Measurements from ENCODE around the gene DPM3. TPM values are rescaled to one million over a fixed set of nuclear protein-coding genes. Genes with fewer than 3 reads are reported as not detected.

The DPM3 gene
- total and polyA plus RNA-seq, 4 donors, result 42.4 to 200 (median 107) TPM

DNA sequence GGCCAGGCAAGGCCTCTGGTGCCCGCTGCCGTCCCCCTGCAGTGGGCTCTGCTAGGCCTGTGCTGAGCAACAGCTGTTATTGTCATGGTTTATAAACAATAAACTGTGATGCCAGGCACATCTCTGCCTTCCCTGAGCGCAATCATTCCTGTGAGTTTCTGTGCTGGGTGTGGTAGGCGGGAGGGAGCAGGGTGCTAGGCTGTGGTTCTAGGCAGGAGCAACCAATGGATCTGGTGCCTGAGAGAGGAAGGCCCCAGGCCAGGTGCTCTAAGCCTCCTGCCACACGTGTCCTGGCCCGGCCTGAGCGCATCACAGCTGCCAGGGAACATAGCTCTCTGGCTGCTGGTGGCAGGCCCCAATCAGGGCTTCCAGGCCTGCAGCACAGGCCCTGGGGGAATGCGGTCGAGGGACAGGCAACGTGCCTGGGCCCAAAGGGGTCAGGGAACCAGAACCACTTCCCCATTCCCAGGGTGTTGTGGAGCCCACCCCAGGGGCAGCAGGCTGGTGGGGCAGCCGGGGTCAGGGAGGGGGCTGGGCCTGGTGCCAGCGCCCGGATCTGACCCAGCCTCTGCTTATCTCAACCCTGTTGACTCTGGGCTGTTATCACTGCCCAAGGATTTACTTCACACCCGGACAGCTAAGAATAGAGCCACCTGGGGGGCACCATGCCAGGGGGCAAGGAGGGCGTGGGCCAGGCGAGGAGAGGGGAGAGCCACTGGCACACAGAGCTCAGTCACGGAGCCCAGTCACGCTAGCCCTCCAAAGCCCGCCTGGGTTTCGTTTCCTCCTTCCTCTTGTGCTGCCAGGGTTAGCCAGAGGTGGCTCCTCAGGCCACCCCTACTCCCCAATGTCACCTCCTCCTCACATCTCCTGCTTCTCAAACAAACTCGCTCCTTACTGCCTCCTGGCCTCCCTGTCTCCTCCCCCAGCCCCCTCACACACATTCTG, 44.8 kb upstream of the DPM3 start:
- Histone ChIP-seq H3K27me3 (ENCODE audit: control insufficient read depth in 1 of 2, insufficient read depth in 2 of 2, low read length in 1 of 2) (no peaks in the 10 kb centered on the region), H3K4me1 (ENCODE audit: control insufficient read depth in 1 of 2, insufficient read depth in 2 of 2, low read length in 2 of 2) (no peaks in the 10 kb centered on the region), H3K27ac (ENCODE audit: low read depth in 1 of 2, low read length in 2 of 2) (no peak overlapping the region), H3K4me3 (ENCODE audit: low read length in 2 of 2) (no peak overlapping the region), H3K9me3 (ENCODE audit: control insufficient read depth, low read length) (no peaks in the 10 kb centered on the region), H3K36me3 (ENCODE audit: control insufficient read depth in 1 of 2, insufficient read depth in 2 of 2, low read length in 1 of 2) (no peaks in the 10 kb centered on the region)
- DNase-seq, result peak; percentile 77 to 81
- 62 to 65% methylated on average over 20 to 21 of the region's 21 CpGs for WGBS, 2 donors
- peak; percentile 50 for ATAC-seq (ENCODE audit: low FRiP score)
- intact Hi-C loops (cut with DNase I), result no loop called here

GRCh38 chr1:155184351-155184811, 44.0 kb upstream of the DPM3 start:
- ATAC-seq (ENCODE audit: low FRiP score) (no peak), DNase-seq (peak; percentile 44 to 66)
- intact Hi-C loops (cut with DNase I), result no loop called here
- H3K36me3 ChIP-seq (ENCODE audit: control insufficient read depth in 1 of 2, insufficient read depth in 2 of 2, low read length in 1 of 2), result no peaks in the 10 kb centered on the region
- H3K4me1 ChIP-seq (ENCODE audit: control insufficient read depth in 1 of 2, insufficient read depth in 2 of 2, low read length in 2 of 2), result no peaks in the 10 kb centered on the region
- no peak overlapping the region for H3K4me3 ChIP-seq (ENCODE audit: low read length in 2 of 2)
- no peaks in the 10 kb centered on the region for H3K27me3 ChIP-seq (ENCODE audit: control insufficient read depth in 1 of 2, insufficient read depth in 2 of 2, low read length in 1 of 2)
- no peaks in the 10 kb centered on the region for H3K9me3 ChIP-seq (ENCODE audit: control insufficient read depth, low read length)
- no peak overlapping the region for H3K27ac ChIP-seq (ENCODE audit: low read depth in 1 of 2, low read length in 2 of 2)
- WGBS, 2 donors, result 80 to 88% methylated on average over 4 of the region's 4 CpGs

GRCh38 chr1:155183775-155184221, 43.5 kb upstream of the DPM3 start:
- 93 to 94% methylated on average over 20 of the region's 20 CpGs for WGBS, 2 donors
- no peaks in the 10 kb centered on the region for H3K9me3 ChIP-seq (ENCODE audit: control insufficient read depth, low read length)

GRCh38 chr1:155182052-155182550, 41.8 kb upstream of the DPM3 start:
- no peaks in the 10 kb centered on the region for H3K9me3 ChIP-seq (ENCODE audit: control insufficient read depth, low read length)
- H3K27ac ChIP-seq (ENCODE audit: low read depth in 1 of 2, low read length in 2 of 2), result no peak overlapping the region
- no peak overlapping the region for H3K4me3 ChIP-seq (ENCODE audit: low read length in 2 of 2)
- WGBS, 2 donors, result 94 to 95% methylated on average over 7 of the region's 7 CpGs
- intact Hi-C loops (cut with DNase I), result no loop called here
- no peaks in the 10 kb centered on the region for H3K4me1 ChIP-seq (ENCODE audit: control insufficient read depth in 1 of 2, insufficient read depth in 2 of 2, low read length in 2 of 2)
- DNase-seq, result peak in 1 of 2 donors; percentile 68
- no peaks in the 10 kb centered on the region for H3K36me3 ChIP-seq (ENCODE audit: control insufficient read depth in 1 of 2, insufficient read depth in 2 of 2, low read length in 1 of 2)
- no peak for ATAC-seq (ENCODE audit: low FRiP score)
- no peaks in the 10 kb centered on the region for H3K27me3 ChIP-seq (ENCODE audit: control insufficient read depth in 1 of 2, insufficient read depth in 2 of 2, low read length in 1 of 2)

More at GRCh38 chr1:155183775-155184221, 43.5 kb upstream of the DPM3 start:
- H3K4me1 ChIP-seq (ENCODE audit: control insufficient read depth in 1 of 2, insufficient read depth in 2 of 2, low read length in 2 of 2), result no peaks in the 10 kb centered on the region
- H3K27me3 ChIP-seq (ENCODE audit: control insufficient read depth in 1 of 2, insufficient read depth in 2 of 2, low read length in 1 of 2), result no peaks in the 10 kb centered on the region
- H3K27ac ChIP-seq (ENCODE audit: low read depth in 1 of 2, low read length in 2 of 2), result no peak overlapping the region
- no peaks in the 10 kb centered on the region for H3K36me3 ChIP-seq (ENCODE audit: control insufficient read depth in 1 of 2, insufficient read depth in 2 of 2, low read length in 1 of 2)
- H3K4me3 ChIP-seq (ENCODE audit: low read length in 2 of 2), result no peak overlapping the region
- ATAC-seq (ENCODE audit: low FRiP score) (no peak), DNase-seq (peak; percentile 42 to 72)
- intact Hi-C loops (cut with DNase I), result no loop called here

DNA sequence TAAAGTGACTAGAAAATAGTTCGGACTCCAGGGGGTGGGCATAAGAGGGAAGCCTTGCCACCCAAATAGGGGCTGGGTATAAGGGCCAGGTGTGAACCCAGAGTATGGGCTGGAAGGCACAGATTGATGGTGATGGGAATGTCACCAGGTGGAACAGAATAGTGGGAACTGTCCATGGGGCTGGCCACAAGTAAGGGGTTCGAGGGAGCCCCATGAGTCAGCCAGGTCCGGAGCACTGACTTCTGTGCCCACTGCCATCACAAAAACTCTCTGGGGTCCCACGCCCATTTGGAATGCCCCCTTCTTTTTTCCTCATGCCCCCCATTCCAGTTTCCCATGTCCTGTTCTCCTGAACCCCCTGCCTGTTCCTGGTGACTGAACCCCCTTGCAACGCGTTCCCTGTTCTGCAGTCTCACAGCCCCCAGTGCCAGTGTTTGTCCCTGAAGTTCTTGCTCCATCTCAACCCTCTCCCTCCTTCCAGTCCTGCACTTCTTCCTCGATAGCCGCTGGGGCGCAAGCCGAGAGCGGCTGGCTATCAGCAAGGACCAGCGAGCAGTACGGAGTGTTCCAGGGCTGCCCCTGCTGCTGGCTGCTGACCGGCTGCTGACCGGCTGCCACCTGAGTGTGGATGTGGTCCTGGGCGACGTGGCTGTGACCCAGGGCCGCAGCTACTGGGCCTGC, 41.2 kb upstream of the DPM3 start:
- Histone ChIP-seq H3K9me3 (ENCODE audit: control insufficient read depth, low read length) (no peaks in the 10 kb centered on the region), H3K36me3 (ENCODE audit: control insufficient read depth in 1 of 2, insufficient read depth in 2 of 2, low read length in 1 of 2) (no peaks in the 10 kb centered on the region), H3K27me3 (ENCODE audit: control insufficient read depth in 1 of 2, insufficient read depth in 2 of 2, low read length in 1 of 2) (no peaks in the 10 kb centered on the region), H3K4me3 (ENCODE audit: low read length in 2 of 2) (no peak overlapping the region), H3K27ac (ENCODE audit: low read depth in 1 of 2, low read length in 2 of 2) (no peak overlapping the region), H3K4me1 (ENCODE audit: control insufficient read depth in 1 of 2, insufficient read depth in 2 of 2, low read length in 2 of 2) (no peaks in the 10 kb centered on the region)
- DNase-seq (peak in 1 of 2 donors; percentile 19), ATAC-seq (ENCODE audit: low FRiP score) (no peak)
- intact Hi-C loops (cut with DNase I), result no loop called here
- 95% methylated on average over 18 of the region's 18 CpGs for WGBS, 2 donors

DNA sequence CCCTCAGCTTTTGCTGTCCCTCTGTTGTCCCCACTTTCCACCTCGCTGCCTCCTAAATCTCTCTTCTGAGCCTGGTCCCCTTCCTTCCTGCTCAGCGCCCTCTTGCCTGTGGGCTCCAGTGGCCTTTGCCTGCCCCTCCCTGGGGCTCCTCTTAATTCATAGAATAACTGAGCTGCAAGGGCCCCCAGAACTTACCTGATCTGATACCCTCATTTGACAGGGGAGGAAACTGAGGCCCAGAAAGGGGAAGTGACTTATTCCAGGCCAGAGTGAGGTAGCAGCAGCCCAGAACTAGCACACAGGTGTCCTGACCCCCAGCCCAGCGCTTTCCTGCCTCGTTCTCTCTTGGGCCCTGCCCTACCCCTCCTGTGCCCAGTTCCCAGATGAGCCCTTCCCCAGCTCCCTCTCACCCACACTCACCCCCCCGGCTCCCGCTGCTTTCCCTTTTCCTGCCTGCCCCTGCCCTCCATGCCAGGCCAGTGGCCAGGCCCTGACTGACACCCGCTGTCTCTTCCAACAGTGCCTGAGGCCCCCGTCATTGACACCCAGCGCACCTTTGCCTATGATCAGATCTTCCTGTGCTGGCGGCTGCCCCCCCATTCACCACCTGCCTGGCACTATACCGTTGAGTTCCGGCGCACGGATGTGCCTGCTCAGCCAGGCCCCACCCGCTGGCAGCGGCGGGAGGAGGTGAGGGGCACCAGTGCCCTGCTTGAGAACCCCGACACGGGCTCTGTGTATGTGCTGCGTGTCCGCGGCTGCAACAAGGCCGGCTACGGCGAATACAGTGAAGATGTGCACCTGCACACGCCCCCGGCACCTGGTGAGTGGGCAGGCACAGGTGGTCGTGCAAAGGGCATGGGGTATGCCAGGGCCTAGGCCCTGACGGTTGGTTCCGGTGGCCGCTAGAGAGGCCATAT, 39.0 kb upstream of the DPM3 start:
- no peak overlapping the region for H3K27ac ChIP-seq (ENCODE audit: low read depth in 1 of 2, low read length in 2 of 2)
- intact Hi-C loops (cut with DNase I), result loop anchor here in 1 of 2 donors (5.0 kb wide), 1 partner anchor 48 kb away; no protein-coding TSS in a partner anchor

GRCh38 chr1:155178441-155179111, 38.2 kb upstream of the DPM3 start:
- intact Hi-C loops (cut with DNase I), result loop anchor here in 1 of 2 donors (5.0 kb wide), 1 partner anchor 49 kb away; no protein-coding TSS in a partner anchor
- ATAC-seq (ENCODE audit: low FRiP score) (no peak), DNase-seq (peak; percentile 57 to 75)

More for the DNA sequence above, 39.0 kb upstream of the DPM3 start:
- H3K4me3 ChIP-seq (ENCODE audit: low read length in 2 of 2), result no peak overlapping the region
- peak; percentile 53 to 74 for DNase-seq
- no peaks in the 10 kb centered on the region for H3K36me3 ChIP-seq (ENCODE audit: control insufficient read depth in 1 of 2, insufficient read depth in 2 of 2, low read length in 1 of 2)
- H3K27me3 ChIP-seq (ENCODE audit: control insufficient read depth in 1 of 2, insufficient read depth in 2 of 2, low read length in 1 of 2), result no peaks in the 10 kb centered on the region
- H3K4me1 ChIP-seq (ENCODE audit: control insufficient read depth in 1 of 2, insufficient read depth in 2 of 2, low read length in 2 of 2), result no peaks in the 10 kb centered on the region
- ATAC-seq (ENCODE audit: low FRiP score), result no peak
- no peaks in the 10 kb centered on the region for H3K9me3 ChIP-seq (ENCODE audit: control insufficient read depth, low read length)
- WGBS, 2 donors, result 94 to 96% methylated on average over 31 of the region's 31 CpGs

More at GRCh38 chr1:155178441-155179111, 38.2 kb upstream of the DPM3 start:
- Histone ChIP-seq H3K27me3 (ENCODE audit: control insufficient read depth in 1 of 2, insufficient read depth in 2 of 2, low read length in 1 of 2) (no peaks in the 10 kb centered on the region), H3K27ac (ENCODE audit: low read depth in 1 of 2, low read length in 2 of 2) (no peak overlapping the region), H3K9me3 (ENCODE audit: control insufficient read depth, low read length) (no peaks in the 10 kb centered on the region), H3K36me3 (ENCODE audit: control insufficient read depth in 1 of 2, insufficient read depth in 2 of 2, low read length in 1 of 2) (no peaks in the 10 kb centered on the region), H3K4me1 (ENCODE audit: control insufficient read depth in 1 of 2, insufficient read depth in 2 of 2, low read length in 2 of 2) (no peaks in the 10 kb centered on the region), H3K4me3 (ENCODE audit: low read length in 2 of 2) (no peak overlapping the region)
- WGBS, 2 donors, result 90 to 94% methylated on average over 29 to 30 of the region's 30 CpGs

All from aorta (tissue), 5 donors.